ENCODE results near the gene KDM2A.

GRCh38 chr11:67298786-67299185 is 179.7 kb downstream of the KDM2A start:
- TF ChIP-seq CTCF (conservative IDR thresholded peaks at IDR 0.05; ENCODE audit: low read depth, low read length) (no peak), EZH2 (IDR thresholded peaks at IDR 0.05; ENCODE audit: borderline replicate concordance, low read depth, low read length, poor library complexity, severe bottlenecking) (no peak)
